Measurements from ENCODE around the gene SRD5A3. TPM values are rescaled to one million over a fixed set of nuclear protein-coding genes. Genes with fewer than 3 reads are reported as not detected.

SRD5A3 gene
- total RNA-seq, 4 donors from 2014 or later: 1.0 to 6.1 (median 2.9) TPM

DNA sequence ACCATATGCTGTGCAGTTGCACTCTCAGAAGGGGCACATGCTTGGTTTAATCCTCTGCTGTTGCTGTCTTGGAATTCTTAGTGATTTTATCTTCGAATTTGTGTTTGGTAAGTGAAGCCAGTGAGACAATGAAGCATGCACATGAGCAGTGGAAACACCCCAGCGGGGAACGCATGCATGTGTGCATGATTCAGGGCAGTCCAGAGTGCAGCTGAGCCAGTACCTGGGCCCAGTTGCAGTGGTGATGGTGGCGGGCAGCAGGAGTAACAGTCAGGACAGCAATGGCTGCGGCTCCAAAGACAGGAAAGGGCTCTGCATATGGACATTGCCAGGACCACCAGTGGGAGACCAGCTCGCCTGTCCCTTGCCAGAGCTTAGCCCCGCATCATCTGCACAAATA, 35.5 kb downstream of the SRD5A3 start:
- Histone ChIP-seq H3K4me1 (no peaks in the 10 kb centered on the region), H3K27me3 (no peaks in the 10 kb centered on the region), H3K27ac (no peak overlapping the region), H3K36me3 (no peaks in the 10 kb centered on the region), H3K9me3 (no peaks in the 10 kb centered on the region), H3K4me3 (no peak overlapping the region)
- TF ChIP-seq POLR2A (IDR thresholded peaks at IDR 0.05): no peak
- TF ChIP-seq, protein P1, sequence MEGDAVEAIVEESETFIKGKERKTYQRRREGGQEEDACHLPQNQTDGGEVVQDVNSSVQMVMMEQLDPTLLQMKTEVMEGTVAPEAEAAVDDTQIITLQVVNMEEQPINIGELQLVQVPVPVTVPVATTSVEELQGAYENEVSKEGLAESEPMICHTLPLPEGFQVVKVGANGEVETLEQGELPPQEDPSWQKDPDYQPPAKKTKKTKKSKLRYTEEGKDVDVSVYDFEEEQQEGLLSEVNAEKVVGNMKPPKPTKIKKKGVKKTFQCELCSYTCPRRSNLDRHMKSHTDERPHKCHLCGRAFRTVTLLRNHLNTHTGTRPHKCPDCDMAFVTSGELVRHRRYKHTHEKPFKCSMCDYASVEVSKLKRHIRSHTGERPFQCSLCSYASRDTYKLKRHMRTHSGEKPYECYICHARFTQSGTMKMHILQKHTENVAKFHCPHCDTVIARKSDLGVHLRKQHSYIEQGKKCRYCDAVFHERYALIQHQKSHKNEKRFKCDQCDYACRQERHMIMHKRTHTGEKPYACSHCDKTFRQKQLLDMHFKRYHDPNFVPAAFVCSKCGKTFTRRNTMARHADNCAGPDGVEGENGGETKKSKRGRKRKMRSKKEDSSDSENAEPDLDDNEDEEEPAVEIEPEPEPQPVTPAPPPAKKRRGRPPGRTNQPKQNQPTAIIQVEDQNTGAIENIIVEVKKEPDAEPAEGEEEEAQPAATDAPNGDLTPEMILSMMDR (IDR thresholded peaks at IDR 0.05): no peak
- no peak for DNase-seq
- intact Hi-C loops (cut with DNase I; ENCODE audit: low total_unique reads): no loop called here

DNA sequence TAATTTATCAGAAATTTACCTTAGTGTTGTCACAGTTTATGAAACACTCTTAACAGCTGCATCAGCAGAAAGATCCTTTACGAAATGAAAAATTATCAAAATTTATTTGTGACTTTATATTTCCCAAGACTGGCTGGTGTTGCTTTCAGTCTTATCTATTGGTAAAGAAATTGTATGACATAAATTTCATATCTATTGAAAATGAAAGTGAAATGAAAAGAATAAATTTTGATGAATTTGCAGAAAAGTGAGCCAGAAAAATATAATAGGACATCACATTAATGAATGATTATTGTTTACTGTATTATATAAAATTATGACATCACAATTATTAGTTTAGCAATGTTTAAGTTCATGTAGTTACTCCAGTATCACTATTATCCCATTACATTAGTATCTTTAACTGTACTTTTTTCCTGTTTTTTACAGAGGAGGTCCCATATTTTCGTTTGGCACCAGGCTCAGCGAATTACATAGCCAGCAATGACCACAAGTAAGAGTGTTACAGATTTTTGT, 36.5 kb downstream of the SRD5A3 start:
- no peaks in the 10 kb centered on the region for H3K27me3 ChIP-seq
- DNase-seq: no peak
- H3K4me1 ChIP-seq: no peaks in the 10 kb centered on the region
- no peak for TF ChIP-seq POLR2A (IDR thresholded peaks at IDR 0.05)
- TF ChIP-seq, protein P1 (IDR thresholded peaks at IDR 0.05): no peak
- no peak overlapping the region for H3K4me3 ChIP-seq
- H3K36me3 ChIP-seq: no peaks in the 10 kb centered on the region
- no peak overlapping the region for H3K27ac ChIP-seq
- intact Hi-C loops (cut with DNase I; ENCODE audit: low total_unique reads): no loop called here
- no peaks in the 10 kb centered on the region for H3K9me3 ChIP-seq

DNA sequence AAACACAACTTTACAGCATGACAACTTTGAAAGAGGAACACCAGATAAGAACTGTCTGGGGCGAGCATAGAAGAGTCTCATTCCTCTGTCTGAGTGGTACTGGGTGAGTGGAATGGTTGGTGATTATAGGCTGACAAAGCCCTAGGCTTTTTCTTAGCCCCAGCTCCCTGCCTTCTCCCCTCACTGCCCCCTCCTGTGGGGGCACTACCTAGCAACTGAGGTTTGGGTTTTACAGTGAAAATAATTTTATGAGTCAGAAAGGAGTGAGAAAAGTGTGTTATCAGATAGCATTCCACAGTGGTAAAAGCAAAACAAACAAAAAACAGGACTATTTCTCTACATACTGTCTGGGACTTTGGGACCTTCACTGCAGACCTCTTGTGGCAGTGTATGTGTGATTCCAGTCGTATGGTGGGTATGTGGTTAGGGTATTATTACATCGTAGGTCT, 39.2 kb downstream of the SRD5A3 start:
- Histone ChIP-seq H3K27ac (no peak overlapping the region), H3K36me3 (no peaks in the 10 kb centered on the region), H3K27me3 (no peaks in the 10 kb centered on the region), H3K4me3 (no peak overlapping the region), H3K9me3 (no peaks in the 10 kb centered on the region), H3K4me1 (no peaks in the 10 kb centered on the region)
- DNase-seq: no peak
- intact Hi-C loops (cut with DNase I; ENCODE audit: low total_unique reads): no loop called here
- no peak for TF ChIP-seq POLR2A (IDR thresholded peaks at IDR 0.05)
- TF ChIP-seq, protein P1 (IDR thresholded peaks at IDR 0.05): no peak

DNA sequence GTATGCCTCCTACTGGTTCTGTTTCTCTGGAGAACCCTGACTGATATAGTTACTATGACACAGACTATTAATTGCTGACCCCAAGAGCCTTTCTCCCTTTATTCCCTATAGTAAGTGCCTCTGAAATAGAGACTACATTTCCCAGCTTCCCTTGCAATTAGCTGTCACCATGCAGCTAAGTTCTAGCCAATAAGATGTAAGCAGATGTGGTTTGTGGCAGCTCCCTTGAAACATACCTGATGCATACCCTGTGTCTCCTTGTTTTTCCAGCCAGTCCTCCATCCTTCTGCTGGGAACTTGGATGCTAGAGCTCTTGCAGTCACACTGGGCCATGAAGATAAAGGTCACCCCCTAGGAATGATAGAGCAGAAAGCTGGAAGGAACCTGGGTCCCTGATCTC, 40.0 kb downstream of the SRD5A3 start:
- TF ChIP-seq POLR2A (IDR thresholded peaks at IDR 0.05): no peak
- TF ChIP-seq, protein P1 (IDR thresholded peaks at IDR 0.05): no peak
- H3K4me1 ChIP-seq: no peaks in the 10 kb centered on the region
- DNase-seq: no peak
- no peaks in the 10 kb centered on the region for H3K36me3 ChIP-seq
- no peak overlapping the region for H3K4me3 ChIP-seq
- H3K27me3 ChIP-seq: no peaks in the 10 kb centered on the region
- intact Hi-C loops (cut with DNase I; ENCODE audit: low total_unique reads): no loop called here
- no peak overlapping the region for H3K27ac ChIP-seq
- H3K9me3 ChIP-seq: no peaks in the 10 kb centered on the region

DNA sequence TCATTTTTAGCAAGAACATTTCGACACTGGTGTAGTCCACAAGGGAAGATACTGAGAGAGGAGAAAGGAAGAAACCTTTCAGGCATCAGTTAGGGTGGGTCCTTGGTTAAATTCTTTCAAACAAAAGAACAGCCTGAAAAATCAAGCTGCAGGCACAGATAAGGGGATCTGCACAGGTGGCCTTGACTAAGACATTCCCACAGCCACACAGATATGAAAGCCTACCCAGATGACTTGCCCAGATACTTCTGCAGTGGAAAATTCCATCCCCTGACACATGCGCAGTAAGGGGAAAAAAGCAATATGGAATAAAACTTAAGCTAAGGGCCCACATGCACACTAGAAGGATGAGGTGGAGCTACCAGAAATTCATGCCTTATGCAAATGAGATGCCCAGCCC, 40.8 kb downstream of the SRD5A3 start:
- H3K4me3 ChIP-seq: no peak overlapping the region
- DNase-seq: no peak
- H3K36me3 ChIP-seq: no peaks in the 10 kb centered on the region
- H3K9me3 ChIP-seq: no peaks in the 10 kb centered on the region
- H3K27me3 ChIP-seq: no peaks in the 10 kb centered on the region
- no peak overlapping the region for H3K27ac ChIP-seq
- intact Hi-C loops (cut with DNase I; ENCODE audit: low total_unique reads): no loop called here
- TF ChIP-seq POLR2A (IDR thresholded peaks at IDR 0.05): no peak
- TF ChIP-seq, protein P1 (IDR thresholded peaks at IDR 0.05): no peak
- no peaks in the 10 kb centered on the region for H3K4me1 ChIP-seq
